Measurements from ENCODE around the gene POC1B. TPM values are rescaled to one million over a fixed set of nuclear protein-coding genes. Genes with fewer than 3 reads are reported as not detected.

Gene POC1B
- 6.4 TPM for total RNA-seq
- long read RNA-seq, partial matches to known transcripts = 0 of 10 reads
- long read RNA-seq, other reads (novel, unspliced or antisense) = 8 of 10 reads

DNA sequence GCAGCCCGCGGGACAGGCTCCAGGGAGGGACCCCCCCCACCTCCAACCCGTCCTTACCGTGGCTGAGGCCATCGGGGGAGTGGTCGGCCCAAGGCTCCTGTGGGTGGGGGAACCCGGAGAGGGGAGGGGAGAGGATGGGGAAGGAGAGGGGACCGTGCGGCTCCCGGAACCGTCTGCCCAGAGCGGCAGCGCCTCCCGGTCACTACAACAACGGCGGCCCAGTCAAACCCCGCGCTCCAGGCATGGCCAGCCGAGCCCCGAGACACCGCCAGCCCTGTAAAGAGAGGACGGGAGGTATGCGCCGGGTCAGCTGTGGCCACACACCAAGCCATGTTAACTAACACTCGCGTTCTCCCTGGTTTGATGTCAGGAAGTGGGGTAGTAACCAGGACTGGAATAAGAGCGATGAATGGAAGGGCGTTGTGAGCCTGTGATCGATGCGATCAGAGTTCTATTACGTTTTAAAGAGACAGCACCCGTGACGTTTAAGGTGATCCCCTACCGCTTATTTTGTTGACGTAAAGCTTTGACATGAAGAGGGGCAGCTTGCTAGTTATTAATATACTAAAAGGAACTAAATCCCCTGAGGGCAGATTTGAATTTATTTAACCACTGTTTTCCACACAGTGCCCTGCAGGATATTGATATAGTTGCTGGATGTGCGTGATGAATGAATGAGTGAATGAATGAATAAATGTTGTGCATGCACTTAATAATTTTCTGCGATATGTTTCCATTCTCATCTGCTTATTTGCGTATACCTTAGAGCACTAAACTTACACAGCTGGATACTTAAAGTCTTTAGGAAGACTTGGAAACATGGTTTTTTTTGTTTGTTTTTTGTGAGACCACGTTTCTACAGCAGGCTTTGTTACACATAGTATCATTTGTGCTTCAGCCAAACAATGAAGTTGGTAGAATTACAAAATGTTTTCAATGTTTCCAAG, at the start of gene POC1B:
POC1B (minus strand) TSS at position 224 of the 947 bp plus-strand sequence; CDS start at position 72, 152 bp downstream.
- intact Hi-C loops (cut with micrococcal nuclease) = no loop called here
- DNase-seq (peak; percentile 86), ATAC-seq (peak; percentile 90)

DNA sequence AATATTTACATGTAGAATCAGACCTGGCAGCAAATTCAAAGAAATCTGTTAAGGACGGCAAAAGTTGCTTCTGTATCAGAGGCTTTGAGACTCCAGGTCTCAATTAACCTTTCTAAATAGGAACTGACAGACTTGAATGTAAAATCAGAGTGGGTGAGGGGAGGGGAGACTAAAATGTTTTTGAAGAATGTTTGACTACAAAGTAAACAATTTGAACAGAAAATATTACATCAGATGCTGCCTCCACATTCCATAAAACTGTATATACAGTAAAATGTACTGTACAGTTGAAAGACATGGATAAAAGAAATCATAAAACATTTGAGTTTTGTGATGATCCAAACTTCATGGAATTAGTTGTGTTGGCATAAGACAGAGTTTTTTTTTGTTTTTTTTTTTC, 49.5 kb upstream of the POC1B start:
- DNase-seq (no peak), ATAC-seq (no peak)
- intact Hi-C loops (cut with micrococcal nuclease) = no loop called here

DNA sequence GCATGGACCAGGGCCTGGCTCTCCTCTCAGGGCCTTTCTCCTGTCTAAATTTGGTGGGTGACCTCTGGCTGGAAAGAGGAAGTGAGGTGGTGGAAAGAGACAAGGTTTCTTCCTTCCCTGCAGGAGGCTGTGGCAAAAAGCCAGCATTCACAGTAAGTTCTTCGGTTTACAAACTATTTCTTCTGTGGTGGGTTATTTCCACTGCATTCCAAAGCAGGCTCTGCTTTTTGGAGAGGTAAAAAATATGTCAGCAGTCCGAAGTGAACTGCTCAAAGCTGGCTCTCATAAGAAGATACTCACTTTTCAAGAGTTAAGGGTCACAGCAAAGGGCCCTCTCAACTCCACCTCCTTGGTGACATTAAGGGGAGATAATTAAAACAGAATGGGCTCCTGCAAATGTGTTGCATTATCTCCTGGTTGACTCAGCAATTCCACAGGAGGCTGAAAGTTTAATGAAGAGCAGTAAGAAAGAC, 48.9 kb upstream of the POC1B start:
- intact Hi-C loops (cut with micrococcal nuclease) = no loop called here
- no peak for ATAC-seq

DNA sequence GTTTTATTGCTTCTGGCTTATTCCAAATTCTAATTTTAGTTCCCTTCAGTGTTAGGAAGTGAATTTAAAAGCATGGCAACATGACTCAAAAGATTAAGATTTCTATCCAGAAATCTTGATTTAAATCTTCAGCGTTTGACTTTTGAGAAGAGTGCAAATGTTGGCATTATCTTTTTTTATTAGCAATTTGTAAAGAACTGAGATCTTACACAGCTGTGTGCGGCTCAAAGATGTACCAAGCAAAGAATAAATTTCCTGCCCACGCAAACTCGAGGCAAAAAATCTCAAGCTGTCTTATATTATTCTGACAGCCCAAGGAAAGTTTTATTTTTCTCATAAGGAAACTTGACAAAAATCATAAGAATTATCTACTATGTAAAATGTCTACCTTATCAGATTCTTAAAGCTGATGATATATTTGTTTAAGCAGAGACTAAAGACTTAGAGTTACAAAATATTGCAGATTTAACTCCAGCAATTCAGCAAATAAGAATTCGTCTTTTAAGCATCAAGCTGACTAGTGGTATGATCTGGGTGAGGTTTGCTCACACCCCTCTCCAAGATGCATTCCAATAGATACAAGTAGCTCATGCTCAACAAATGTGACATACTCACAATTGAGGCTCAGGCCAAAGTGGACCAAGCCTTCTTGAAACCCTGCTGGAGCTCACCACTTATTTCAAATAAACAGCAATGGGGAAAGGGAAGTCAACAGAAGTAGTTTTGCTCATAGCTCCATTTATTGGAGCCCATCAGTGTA, 47.4 kb upstream of the POC1B start:
- DNase-seq (no peak), ATAC-seq (no peak)
- intact Hi-C loops (cut with micrococcal nuclease) = no loop called here

More for the DNA sequence above, 48.9 kb upstream of the POC1B start:
- DNase-seq = no peak

DNA sequence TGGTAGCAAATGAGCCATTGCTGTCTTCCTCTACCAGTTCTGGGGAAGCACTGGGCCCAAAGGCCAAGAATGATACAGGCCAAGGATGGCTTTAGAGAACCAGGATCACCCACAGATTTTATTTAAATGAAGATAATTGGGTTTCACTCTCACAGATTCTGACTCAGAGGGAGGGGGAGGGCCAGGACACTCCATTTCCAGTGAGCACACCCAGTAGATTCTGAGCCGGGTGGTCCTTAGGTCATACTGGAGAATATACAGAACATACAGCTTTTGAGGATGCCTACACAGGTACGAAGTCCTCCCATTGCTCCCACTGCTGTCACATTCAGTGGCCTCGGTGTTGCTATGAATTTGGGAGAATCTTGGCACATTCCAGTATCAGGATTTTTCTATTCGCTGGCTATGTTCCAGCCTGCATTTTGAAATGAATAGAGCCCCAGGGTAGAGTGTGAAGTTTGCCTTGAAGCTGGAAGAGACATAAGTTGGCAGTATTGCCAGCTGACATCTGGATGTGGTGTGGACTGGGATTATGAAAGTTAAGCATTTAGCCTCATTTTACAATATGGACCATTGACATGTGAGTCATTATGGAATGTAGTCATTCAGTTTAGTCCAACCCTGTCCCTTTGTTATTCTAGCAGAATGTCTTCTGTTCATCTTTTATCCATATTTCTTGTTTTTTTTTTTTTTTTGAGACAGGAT, 45.8 kb upstream of the POC1B start:
- ATAC-seq = no peak
- intact Hi-C loops (cut with micrococcal nuclease) = no loop called here
- DNase-seq = no peak

DNA sequence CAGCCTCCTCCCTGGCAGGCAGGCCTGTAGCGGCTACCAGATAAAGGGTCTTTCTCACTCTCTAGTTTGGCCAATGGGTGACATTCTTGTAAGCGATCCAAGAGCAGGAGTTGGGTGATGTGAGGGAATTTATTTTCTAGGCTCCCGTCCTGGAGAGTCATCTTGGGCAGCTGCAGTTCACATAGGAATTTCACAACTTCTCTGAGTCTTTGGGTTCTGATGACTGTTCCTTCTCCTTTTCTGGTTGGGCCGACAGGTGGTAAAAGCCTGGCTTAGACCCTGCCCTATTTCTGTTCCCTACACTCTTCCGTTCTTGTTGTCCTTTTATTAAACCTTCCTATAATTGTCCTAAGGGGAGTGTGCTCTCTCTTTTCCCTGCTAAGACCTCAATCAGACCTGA, 42.6 kb upstream of the POC1B start:
- ATAC-seq (no peak), DNase-seq (no peak)
- intact Hi-C loops (cut with micrococcal nuclease) = no loop called here

DNA sequence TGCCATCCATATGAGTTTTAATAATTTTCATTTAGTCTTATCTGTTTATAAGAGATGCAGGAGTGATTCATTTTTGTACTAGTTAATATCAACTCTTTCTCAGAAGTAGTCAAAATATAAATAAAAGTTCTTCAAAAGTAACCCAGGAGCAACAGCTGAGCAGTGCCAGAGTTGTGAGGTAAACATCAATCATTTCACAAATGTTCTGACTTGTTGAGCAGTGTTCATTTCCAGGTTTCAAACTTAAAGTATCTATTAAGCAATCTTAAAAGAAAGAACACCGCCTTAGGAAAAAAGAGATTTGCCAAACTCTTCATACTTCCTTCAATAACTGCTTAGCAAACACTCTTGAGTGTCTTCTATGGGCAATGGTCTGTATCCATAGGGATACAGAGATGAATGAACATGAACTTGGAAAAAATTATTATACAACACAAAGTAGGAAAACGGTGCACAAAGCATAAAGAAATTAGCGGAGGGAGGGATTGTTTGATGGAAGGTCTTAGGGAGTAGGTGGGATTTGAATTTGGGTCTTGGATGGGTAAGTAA, 41.9 kb upstream of the POC1B start:
- intact Hi-C loops (cut with micrococcal nuclease) = no loop called here
- DNase-seq = no peak
- ATAC-seq = no peak

DNA sequence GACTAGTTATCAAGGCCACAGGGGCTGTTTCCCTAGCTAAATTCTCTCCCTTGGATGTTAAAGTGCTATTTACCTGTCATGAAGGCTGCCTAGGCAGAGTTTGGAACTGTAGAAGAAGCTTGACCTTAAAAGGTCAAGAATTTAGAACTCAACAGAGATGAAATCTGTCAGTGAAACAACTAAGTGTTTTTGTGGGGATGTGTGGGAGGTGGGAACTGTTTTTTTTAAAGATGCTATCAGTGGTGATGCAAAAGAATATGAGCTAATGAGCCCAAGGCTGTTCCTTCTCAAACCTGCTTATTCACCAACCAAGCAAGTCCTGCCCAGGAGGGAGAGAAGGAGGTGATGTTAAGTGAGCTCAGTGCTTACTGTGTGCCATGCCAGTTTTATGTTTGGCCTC, 40.8 kb upstream of the POC1B start:
- DNase-seq = no peak
- intact Hi-C loops (cut with micrococcal nuclease) = no loop called here
- ATAC-seq = no peak

DNA sequence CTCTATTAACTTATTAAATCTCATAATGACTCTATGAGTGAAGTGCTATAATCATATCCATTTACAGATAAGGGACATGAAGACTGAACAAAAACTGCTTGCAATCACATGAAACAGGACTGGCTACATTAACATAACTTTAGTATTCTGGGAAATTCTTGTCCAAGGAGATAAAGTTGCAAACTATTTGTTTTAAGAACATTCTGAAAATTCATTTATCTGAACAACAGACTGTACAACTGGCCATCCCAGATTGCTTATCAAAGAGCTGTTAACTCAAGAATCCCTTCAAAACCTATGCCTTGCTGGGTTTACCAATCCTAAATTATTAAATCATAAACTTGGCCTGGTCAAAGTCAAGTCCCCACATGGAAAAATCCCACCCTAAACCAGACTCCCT, 39.2 kb upstream of the POC1B start:
- intact Hi-C loops (cut with micrococcal nuclease) = no loop called here
- no peak for DNase-seq
- no peak for ATAC-seq

DNA sequence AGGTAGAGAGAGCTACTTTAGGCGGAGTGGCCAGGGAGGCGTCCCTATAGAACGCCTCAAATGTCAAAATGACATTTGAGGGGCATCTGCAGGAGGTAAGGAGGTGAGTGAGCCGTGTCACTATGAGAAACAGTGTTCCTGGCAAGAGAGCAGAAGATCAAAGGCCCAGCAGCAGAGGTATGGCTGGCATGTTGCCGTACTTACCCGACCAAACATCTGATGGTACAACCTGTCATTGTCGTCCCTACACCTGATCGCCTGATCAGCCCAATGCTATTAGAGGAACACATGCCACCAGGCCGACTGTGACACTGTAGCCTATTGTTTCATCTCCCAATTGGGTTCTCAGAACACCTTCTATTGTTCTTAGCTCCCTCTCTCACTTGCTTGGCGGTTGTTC, 33.9 kb upstream of the POC1B start:
- no peak for ATAC-seq
- DNase-seq = no peak
- intact Hi-C loops (cut with micrococcal nuclease) = no loop called here

DNA sequence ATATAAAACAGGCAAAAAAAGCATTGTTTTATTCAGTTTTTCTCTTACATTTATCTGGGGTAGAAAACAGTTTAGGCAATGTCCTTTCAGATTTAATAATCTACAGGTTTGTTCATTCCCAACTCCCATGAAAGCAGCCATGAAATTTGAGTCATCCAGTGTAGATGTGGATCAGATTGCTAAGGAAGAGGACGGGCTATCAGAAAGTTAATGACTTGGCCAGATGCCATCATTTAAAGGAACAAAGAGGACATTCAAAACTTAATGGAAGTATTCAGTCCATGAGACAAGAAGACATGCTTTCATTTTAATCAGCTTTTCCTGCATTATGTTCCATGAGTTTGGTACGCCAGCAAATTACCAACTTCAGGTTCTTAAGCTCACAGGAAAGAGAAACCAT, 31.1 kb upstream of the POC1B start:
- ATAC-seq = no peak
- no peak for DNase-seq
- intact Hi-C loops (cut with micrococcal nuclease) = no loop called here

DNA sequence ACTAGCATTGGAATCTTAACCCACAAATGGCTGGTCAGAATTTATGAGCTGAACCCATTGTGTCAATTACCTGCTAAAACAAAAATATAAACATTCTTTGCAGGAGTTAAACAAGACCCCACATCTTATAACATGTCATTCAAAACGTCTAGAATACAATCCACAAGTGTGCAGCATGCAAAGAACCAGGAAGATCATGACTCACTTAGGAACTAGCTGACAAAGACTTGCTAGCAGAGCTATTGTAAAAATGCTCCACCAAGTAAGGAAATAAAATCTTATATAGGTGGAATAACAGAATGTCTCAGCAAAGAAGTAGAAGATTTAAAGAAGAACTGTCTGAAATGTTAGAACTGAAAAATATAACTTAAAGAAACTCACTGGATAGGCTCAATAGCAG, 26.5 kb upstream of the POC1B start:
- intact Hi-C loops (cut with micrococcal nuclease) = no loop called here
- DNase-seq = no peak
- no peak for ATAC-seq

DNA sequence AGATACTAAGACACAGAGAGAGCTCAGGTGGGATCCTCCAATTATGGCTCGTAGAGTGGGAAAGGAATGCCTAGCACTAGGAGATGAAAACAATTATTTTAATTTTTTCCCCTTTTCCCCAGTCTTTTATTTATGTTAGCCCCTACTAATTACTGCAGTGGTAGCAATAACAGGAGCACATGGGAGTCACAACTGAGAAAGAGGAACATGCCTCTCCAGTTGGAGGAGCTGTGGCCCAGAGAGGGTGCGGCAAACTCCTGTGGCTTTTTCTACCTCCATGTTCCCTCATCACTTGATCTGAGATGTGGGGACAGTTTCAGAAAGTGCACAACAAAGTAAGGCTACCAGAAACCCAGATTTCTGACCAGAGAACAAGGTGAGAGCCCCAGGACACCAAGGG, 25.9 kb upstream of the POC1B start:
- no peak for DNase-seq
- intact Hi-C loops (cut with micrococcal nuclease) = no loop called here
- no peak for ATAC-seq

DNA sequence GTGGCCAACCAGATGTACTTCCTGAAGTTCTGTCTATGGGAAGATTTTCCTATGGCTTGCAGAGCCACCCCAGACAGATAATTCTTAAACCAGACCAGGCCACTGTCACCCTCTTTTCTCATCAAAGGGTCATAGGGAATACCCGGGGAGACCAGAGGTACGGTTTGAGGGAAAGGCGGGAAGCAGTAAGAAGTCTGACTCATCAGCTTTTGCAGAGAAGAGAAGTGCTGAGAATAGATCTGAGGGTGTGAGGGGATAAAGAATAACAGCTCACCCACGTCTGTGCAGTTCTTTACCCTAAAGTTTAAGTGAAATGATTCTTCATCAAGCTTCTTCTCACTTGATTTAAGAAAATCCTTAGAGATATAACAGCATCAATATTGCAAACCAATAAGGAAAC, 21.3 kb upstream of the POC1B start:
- intact Hi-C loops (cut with micrococcal nuclease) = loop anchor here (10.0 kb wide), 1 partner anchor 158 kb away; the partner anchor contains the start of gene ATP2B1
- DNase-seq (no peak), ATAC-seq (no peak)

DNA sequence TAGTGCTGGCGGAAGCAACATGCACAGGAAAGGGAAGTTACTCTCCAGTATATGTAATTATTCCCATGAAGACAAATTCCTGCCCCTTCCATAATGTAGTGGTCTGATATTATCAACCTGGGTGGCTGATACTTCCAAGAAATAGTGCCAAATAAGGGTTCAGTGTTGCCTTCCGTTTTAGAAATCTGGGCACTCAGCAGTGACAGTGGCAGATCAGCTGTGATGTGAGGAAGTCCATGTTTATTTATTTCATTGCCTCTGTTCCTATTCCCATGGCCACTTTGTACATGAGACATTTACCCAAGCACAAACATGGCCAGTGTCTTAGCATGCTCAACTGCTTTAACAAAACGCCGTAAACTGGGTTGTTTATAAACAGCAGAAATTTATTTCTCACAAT, 20.3 kb upstream of the POC1B start:
- DNase-seq = no peak
- intact Hi-C loops (cut with micrococcal nuclease) = loop anchor here (10.0 kb wide), 1 partner anchor 159 kb away; the partner anchor contains the start of gene ATP2B1
- ATAC-seq = no peak

DNA sequence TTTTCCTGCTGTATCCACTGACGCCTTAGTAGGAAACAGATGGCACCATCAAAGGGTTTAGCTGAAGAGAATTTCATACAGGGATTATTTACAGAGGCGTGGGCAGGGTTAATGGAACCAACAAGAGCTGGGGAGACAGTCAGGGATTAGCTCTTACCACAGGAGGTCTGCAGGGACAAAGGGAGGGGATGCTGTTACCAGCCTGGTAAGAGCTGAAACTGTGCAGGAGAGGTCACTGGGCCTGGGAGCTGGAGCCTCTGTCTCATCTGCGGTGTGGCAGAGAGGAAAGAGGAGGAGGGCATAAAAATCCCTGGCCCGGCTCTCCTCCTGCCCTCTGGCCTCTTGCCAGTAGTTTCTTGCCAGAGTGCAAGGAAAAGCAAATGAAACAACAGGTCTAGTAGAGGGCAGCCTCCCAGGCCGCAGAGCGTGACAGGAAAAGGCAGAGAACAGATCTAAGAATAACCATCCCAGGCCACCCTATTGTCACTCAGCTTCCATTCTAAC, 18.9 kb upstream of the POC1B start:
- intact Hi-C loops (cut with micrococcal nuclease) = loop anchor here (5.0 to 10.0 kb wide), 2 partner anchors 160 to 558 kb away; partner anchors contain the start of gene ATP2B1
- peak; percentile 95 for ATAC-seq
- peak; percentile 71 for DNase-seq

DNA sequence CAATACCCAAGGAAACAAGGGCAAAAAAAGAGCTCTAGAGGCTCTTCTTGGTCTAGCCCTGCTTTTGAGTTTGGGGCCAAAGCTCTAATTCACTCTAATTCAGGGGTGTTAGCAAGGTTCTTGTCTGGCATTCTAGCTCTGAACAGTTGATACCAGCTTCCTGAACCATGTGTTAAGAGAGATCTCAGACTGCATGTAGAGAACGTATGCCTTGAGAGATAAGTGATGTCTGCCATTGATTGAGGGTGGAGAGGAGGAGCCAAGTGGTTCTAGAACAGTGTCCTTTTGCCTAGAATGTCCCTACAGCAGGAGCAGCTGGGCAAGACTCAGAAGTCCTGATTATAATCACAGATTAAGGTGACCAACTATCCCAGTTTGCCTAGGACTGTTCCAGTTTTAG, 18.2 kb upstream of the POC1B start:
- ATAC-seq (no peak), DNase-seq (no peak)
- intact Hi-C loops (cut with micrococcal nuclease) = loop anchor here (5.0 to 10.0 kb wide), 2 partner anchors 161 to 558 kb away; partner anchors contain the start of gene ATP2B1

DNA sequence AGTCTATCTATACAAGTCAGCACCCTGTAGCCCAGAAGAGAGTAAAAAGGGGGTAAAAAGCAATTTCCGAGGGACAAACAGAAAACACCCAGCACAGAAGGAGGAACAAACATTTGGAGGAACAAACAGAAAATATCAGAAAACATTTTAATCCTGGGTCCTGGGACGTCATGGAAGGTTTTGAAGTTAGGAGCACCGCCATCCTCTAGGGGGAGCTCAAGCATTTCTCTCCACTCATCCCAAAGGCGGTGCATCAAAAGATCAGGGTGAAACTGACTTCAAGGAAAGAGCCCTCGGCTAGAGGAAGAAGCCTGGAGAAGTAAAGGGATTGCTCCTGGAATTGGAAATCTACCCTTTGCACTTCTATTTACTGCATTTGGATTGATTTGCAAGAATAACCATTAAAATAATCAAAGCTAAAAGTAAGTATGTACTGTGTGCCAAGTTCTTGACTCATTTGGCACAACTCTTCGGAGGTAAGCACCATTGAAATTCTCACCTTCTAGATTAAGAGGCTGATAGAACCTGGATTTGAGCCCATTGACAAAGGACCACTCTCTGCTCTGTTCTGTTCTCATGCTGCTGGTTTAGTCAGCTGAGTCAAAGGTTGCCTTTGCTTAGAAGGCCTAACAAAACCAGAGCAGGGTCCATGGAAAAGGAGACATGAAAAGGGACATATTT, 17.2 kb upstream of the POC1B start:
- intact Hi-C loops (cut with micrococcal nuclease) = loop anchor here (5.0 to 10.0 kb wide), 2 partner anchors 162 to 559 kb away; partner anchors contain the start of gene ATP2B1
- peak; percentile 32 for DNase-seq
- ATAC-seq = peak; percentile 72
